GM10266 (cell line): ENCODE results near the gene SNURF.
"Not testable (repeated sequence)": the region's sequence is repeated elsewhere in the genome, so short reads cannot be mapped to it uniquely, and the experiment has no call there.

Experiments
- DNase-seq: peaks from one replicate; pipeline ENCODE4 v3.0.0; 2012; ENCODE audit errors: extremely low spot score
- TF ChIP-seq, protein P1 (sequence below): IDR thresholded peaks from 2 replicates; pipeline ENCODE4 v1.5.1; 2012; ENCODE audit warnings: mild to moderate bottlenecking, low read depth; ENCODE audit not compliant: control insufficient read depth, insufficient read depth; ENCODE audit errors: missing control alignments

SNURF gene, protein sequence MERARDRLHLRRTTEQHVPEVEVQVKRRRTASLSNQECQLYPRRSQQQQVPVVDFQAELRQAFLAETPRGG

DNA sequence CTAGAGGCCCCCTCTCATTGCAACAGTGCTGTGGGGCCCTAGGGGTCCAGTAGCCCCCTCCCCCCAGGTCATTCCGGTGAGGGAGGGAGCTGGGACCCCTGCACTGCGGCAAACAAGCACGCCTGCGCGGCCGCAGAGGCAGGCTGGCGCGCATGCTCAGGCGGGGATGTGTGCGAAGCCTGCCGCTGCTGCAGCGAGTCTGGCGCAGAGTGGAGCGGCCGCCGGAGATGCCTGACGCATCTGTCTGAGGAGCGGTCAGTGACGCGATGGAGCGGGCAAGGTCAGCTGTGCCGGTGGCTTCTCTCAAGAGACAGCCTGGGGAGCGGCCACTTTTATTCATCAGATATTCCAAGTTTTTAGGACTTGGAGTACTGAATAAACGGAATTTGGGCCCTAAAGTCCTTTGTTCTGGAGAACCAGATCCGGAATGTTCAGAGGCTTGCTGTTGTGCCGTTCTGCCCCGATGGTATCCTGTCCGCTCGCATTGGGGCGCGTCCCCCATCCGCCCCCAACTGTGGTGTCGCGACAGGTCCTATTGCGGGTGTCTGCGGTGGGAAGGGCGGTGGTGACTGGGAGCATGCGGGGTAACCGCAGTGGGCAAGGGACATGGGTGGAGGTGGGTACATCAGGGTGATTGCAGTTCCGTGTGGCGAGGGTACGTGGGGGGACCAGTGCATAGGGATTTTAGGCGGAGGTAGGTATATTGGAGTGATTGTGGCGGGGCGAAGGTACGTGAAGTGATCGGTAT, at the start of gene SNURF, which contains the start of gene SNRPN:
SNURF (plus strand) TSS at position 205 of the 748 bp plus-strand sequence; CDS start at position 267, 62 bp downstream.
SNRPN (plus strand) TSS at position 205 of the 748 bp plus-strand sequence. CDS start 19,467 bp downstream, outside the sequence.
- TF ChIP-seq, protein P1, sequence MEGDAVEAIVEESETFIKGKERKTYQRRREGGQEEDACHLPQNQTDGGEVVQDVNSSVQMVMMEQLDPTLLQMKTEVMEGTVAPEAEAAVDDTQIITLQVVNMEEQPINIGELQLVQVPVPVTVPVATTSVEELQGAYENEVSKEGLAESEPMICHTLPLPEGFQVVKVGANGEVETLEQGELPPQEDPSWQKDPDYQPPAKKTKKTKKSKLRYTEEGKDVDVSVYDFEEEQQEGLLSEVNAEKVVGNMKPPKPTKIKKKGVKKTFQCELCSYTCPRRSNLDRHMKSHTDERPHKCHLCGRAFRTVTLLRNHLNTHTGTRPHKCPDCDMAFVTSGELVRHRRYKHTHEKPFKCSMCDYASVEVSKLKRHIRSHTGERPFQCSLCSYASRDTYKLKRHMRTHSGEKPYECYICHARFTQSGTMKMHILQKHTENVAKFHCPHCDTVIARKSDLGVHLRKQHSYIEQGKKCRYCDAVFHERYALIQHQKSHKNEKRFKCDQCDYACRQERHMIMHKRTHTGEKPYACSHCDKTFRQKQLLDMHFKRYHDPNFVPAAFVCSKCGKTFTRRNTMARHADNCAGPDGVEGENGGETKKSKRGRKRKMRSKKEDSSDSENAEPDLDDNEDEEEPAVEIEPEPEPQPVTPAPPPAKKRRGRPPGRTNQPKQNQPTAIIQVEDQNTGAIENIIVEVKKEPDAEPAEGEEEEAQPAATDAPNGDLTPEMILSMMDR: no peak
- DNase-seq: peak; percentile 51

DNA sequence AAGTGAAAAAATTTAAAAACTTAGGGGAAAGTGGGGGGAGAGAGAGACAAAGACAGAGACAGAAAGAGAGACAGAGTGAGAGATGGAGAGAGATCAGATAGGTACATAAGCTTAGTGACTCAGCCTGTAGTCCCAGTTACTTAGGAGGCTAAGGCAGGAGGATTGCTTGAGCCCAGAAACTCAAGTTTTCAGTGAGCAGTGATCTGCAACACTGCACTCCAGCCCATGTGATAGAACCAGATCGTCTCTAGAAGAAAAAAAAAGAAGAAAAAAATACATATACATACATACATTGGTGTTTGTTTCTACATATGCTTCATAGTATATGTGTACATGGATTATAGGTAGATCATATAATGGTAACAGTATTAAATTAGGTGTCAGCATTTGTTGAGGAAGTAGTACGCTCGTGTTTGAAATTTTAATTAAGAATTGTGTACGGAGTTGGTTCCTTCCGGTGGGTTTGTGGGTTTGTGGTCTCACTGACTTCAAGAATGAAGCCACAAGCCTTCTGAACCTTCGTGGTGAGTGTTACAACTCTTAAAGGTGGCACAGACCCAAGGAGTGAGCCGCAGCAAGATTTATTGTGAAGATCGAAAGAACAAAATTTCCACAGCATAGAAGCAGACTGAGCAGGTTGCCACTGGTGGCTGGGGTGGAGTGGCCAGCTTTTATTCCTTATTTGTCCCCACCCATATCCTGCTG, 38.3 kb upstream of the SNURF start:
- TF ChIP-seq, protein P1: no peak
- DNase-seq: no peak

DNA sequence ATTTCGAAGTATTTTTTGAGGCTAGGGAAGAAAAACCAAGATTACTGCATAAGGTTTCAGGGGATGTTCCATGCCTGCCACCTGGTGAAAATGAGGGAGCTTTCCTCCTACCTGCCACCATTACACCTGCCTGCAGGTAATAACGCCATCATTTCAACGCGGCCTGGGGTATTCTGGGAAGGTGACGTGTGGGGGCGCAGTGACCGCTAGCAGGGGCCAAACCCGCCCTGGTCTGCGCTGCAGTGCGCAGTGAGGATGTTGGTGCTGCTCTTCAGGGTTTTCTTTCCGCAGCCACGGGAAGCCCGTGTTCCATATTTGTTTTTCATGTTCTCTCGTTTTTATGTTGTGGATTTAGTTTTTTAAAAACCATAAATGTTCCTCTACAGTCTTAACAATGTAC, 37.4 kb upstream of the SNURF start:
- DNase-seq: no peak
- TF ChIP-seq, protein P1: no peak

GRCh38 chr15:24919446-24919845, 35.3 kb upstream of the SNURF start:
- no peak for DNase-seq
- TF ChIP-seq, protein P1: no peak

- not testable (repeated sequence) for DNase-seq
Observed at GRCh38 chr15:24922781-24923180, 32.0 kb upstream of the SNURF start.

DNA sequence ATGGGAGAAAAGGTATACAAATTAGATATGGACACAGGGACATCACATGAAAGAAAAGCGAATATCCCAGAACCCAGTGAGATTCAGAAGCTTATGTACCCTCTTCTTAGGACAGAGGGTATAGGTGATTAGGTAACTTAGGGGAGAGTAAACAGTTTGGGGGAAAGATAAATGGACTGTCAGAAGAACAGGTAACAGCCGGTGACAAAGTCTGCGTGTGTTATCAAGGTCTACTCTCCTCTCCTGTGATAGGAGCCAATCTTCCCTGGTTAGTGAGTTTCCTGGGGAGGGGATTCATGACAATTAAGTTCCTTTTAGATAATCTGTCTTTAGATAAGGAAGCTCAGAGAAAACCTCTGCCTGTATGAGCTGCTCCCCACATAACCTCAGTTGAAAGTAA, 30.6 kb upstream of the SNURF start:
- TF ChIP-seq, protein P1: no peak
- no peak for DNase-seq

DNA sequence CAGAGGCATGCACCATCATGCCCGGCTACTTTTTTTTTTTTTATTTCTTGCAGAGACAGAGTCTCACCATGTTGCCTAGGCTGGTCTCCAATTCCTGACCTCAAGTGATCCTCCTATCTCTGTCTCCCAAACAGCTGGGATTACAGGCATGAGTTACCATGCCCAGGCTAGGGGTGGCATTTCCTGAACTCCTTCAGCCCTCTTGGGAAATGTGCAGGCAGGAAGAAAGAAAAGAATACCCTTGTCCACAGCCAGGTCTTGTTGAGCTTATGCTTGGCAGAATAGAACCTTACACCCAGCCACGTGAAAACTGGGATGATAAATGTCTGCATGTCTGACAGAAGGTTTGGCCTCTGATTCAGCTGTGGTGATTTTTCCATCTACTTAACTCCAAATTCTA, 30.2 kb upstream of the SNURF start:
- TF ChIP-seq, protein P1: no peak
- no peak for DNase-seq

- DNase-seq: not testable (repeated sequence)
Observed at GRCh38 chr15:24931874-24932732, 22.7 kb upstream of the SNURF start.
